GM15510 (cell line): ENCODE results near the gene EPHA8.

Experiments used
- POLR2A ChIP-seq: IDR thresholded peaks from 3 replicates; pipeline ENCODE4 v1.6.1; 2011; ENCODE audit warnings: borderline replicate concordance; ENCODE audit not compliant: insufficient read length; ENCODE audit errors: extremely low read depth

EPHA8 gene

GRCh38 chr1:22562584-22563583 lies at the start of gene EPHA8:
TSS of gene EPHA8 (plus strand) at chr1:22563489. CDS start at chr1:22563636, 147 bp downstream.
- TF ChIP-seq POLR2A: no peak

GRCh38 chr1:22516906-22517571 lies 46.2 kb upstream of the EPHA8 start:
- no peak for TF ChIP-seq POLR2A

DNA sequence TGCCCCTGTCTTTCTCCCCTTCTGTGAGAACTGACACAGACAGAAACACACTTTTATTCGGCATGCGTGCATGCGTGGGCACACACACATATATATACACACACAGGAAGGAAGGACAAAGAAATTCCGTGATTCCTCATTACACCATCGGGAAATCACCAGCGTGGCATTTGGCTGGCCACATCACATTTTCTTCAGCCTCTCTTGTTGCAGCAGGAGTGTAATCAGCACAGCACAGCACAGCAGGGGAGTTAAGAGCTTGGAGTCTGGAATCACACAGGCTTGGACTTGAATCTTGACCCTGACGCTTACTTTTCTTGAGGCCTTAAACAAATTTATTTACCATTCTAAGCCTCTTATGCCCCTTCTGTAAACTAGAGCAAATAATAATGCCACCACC lies 45.3 kb upstream of the EPHA8 start:
- no peak for TF ChIP-seq POLR2A

- TF ChIP-seq POLR2A: no peak
These were observed 44.9 kb upstream of the EPHA8 start for GRCh38 chr1:22518379-22518778.

DNA sequence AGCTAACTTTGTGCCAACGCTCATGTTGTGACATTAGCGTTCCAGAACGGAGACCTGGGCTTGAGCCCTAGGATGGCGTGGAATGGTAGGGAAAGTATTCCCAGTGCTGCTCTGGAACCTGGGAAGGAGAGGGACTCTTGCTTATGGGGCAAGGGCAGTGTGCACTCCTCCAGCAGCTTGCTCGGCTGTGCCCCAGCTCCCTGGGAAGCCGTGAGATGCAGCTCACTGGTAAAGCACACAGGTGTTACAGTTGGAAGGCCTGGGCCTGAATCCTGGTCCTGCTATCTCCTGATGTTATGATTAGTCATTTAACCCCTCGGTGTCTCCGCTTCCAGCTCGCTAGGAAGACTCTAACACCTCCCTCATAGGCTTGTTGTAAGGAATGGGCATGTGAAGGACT lies 42.4 kb upstream of the EPHA8 start:
- TF ChIP-seq POLR2A: no peak

DNA sequence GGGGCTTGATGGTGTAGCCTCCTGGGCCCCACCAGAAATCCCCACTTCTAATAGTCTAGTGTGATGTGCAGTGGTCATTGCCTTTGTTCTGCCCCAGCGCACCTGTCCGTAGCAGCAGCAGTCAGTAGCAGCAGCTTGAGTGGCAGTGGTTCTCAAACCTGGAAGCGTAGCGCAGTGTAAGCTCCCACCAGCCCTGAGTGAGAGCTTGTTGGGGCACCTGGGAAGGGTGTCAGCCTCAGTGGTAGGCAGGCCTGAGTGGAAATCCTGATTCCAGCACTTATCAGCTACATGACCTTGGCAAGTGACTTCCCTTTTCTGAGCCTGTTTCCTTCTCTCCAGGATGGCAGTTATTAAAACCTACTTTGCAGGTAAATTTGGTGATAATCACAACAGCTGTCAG lies 41.6 kb upstream of the EPHA8 start:
- no peak for TF ChIP-seq POLR2A

GRCh38 chr1:22522221-22522743 lies 41.0 kb upstream of the EPHA8 start:
- no peak for TF ChIP-seq POLR2A

DNA sequence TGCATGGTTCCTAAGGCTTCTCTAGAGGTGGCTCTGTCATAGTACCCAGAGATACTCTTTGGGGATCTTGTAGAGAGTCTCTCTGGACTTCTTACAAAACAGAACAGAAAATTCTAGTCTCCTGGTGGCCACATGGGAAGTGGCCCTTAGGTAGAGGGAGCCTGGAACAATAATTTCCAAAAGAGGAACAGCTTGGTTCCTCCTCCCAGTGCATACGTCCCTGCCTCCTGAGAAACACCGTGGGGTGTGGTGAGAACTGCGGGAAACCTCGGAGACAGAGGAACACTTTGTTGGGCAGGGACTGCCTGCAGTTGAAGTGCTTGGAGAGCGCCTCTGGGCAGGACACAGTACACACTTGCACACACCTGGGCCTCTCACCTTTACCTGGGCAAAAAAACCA lies 38.8 kb upstream of the EPHA8 start:
- no peak for TF ChIP-seq POLR2A

- TF ChIP-seq POLR2A: no peak
These were observed 38.1 kb upstream of the EPHA8 start for GRCh38 chr1:22525211-22525610.

GRCh38 chr1:22525646-22526045 lies 37.6 kb upstream of the EPHA8 start:
- no peak for TF ChIP-seq POLR2A

DNA sequence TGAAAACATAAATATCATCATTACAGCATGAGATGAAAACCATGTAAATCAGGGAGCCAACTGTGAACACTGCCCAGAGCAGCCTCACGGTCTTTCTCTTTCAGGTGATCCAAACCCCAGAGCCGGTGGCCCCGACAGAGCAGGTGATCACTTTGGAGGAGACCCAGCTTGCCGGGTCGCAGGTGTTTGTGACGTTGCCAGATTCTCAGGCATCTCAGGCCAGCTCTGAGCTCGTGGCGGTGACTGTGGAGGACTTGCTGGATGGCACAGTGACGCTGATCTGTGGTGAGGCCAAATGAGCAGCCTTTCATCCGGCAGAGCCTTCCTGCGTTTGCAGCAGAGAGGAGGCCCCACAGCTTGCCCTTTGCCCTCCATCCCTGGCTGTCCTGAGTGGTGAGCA lies 37.2 kb upstream of the EPHA8 start:
- no peak for TF ChIP-seq POLR2A

- no peak for TF ChIP-seq POLR2A
These were observed 36.6 kb upstream of the EPHA8 start for GRCh38 chr1:22526677-22527076.

- no peak for TF ChIP-seq POLR2A
These were observed 36.2 kb upstream of the EPHA8 start for GRCh38 chr1:22527122-22527521.

DNA sequence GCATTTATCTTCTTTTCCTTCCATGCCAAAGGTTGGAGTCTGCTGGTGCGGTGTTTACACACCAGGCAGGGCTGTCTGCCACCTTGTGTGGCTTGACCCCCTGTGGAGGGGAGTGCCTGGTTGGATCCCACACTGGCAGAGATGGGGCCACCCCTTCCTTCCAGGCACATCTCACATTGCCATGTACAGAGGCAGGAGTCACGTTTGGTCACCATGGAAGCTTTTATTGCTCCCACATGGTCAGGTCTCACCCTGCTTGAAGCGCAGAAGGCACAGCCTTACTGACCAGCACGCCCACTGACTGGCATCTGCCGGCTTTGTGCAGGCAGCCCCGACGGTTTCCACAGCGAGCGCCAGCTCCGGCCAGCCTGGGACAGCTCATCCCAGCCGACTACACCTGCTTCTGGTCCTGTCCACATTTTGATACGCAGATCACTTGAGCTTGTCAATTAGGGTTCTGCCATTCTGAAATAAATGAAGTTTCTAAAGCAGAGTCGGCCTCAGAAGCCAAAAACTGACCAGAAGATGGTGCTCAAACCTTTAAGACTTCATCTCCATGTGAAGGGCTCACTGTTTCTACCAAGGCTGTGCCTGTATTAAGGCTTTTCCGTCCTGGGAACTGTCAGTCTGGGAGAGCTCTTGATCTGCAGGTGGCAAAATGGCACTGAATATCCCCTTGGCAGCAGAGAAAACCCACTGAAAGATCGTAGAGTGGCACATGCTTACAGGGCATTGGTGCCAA lies 35.6 kb upstream of the EPHA8 start:
- no peak for TF ChIP-seq POLR2A

DNA sequence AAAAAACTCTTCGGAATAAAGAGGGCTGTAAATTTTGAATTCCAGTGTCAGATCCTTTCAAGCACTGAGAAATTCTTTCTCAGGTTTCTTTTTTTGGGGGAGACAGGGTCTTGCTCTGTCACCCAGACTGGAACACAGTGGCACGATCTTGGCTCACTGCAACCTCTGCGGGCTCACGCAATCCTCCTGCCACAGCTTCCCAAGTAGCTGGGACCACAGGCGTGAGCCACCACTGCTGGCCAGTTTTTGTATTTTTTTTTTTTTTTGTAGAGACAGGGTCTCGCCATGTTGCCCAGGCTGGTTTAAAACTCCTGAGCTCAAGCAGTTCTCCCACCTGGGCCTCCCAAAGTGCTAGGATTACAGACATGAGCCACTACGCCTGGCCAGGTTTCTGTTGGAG lies 34.8 kb upstream of the EPHA8 start:
- no peak for TF ChIP-seq POLR2A

- no peak for TF ChIP-seq POLR2A
These were observed 33.2 kb upstream of the EPHA8 start for GRCh38 chr1:22529901-22530621.
